Fibroblast of upper back skin (primary cell): ENCODE data around the gene FLNB.

ENCODE experiments used
- DNase-seq: peaks from one replicate; pipeline ENCODE4 v3.0.0-alpha.2; 2013

The FLNB gene

DNA sequence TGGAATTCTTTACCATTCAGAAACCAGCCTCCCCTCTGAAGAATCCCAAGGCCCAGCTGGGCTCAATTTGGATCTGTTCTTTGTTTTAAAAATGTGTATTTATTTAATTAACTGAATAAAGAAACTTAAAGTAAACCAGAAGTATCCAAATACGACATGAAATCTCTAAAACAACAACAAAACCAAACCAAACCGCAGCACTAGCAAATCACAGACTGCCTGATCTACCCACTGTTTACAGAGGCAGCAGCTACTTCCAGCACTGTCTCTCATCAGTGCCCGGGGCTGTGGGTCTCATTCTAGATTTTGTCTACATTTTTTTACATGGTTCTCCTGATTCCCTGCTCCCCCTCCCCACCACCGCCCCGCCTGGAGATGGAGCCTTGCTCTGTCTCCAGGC is 2.3 kb downstream of the FLNB start:
- no peak for DNase-seq

DNA sequence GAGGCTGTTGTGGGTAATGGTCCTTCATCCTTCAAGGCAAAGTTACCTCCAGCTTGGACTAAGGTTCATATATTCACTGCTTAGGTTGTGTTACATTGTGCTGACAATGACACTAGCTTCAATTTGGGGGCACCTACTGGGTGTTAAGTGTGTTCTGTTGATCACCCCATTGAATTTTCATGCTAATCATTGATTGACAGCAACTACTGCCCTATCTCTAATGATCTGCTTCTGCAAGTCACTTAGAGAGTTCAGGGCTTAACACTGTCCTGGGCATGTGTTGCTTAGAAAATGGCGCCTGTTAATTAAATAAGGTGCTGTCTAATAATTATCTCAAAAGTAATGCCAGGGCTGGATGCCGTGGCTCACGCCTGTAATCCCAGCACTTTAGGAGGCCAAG is 3.4 kb downstream of the FLNB start:
- DNase-seq: no peak

DNA sequence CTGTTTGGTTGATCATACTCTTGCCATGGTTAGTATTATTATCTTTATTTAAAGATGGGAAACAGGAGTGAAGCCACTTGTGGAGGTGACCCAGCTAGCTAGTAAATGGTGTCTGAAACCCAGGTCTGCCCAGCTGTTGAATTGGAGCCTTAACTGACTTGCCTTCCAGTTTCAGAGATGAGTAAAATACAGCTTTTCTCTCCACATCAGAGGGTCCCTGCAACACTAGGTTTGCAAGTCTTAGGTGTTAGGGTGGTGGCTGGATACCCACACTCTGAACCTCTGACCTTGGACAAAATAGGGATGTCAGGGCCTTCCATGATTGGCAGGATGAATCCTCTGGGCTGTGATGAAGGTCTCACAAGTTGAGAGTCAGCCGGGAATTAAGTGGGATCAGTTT is 4.1 kb downstream of the FLNB start:
- no peak for DNase-seq

DNA sequence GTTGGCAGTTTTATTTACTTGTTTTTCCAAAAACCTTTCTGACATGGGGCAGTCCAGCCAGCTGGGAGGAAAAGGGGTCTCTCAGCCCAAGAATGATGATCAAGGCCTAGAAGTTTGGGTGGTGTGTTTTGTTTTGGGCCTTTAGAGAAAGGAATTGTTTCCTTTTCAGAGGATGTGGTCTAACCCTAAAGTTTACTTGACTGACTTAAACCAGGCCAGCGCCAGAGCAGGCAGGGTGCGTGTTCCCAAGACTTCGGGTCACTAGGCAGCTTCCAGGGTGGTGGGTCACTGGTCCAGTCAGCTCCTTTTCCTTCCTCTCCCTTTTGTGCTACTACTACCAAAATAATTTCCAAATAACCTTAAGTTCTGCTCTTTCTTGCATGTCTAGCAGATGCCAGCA is 4.9 kb downstream of the FLNB start:
- no peak for DNase-seq

DNA sequence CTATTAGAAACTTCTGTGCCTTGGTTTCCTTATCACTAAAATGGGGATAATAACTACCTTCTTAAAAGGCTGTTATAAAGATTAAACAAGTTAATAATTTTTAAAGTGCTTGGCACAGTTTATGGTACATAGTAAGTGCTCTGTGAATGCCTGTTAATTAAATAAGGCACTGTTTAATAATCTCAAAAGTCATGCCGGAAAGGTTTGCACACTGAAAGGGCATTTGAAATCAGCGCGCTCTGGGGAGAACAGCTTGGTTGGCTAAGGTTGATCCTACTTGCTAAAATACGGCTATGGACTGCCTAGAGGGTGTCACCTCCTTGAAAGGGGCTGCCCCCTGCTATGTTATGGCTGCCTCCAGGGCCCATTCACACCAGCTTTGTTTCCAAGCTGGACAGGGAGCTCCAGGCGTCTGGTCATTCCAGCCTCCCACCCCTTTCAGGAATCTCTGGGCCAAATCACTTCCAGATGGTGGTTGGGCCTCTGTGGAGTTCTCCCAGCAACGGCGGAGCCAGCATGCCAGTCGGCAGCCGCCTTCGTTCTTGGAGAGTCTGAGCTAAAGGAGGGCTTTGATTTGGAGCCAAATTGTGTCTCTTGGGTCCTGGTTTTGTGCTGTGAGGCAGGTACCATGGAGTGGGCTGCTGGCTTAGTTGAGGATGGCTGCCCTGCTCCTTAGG is 5.9 kb downstream of the FLNB start:
- DNase-seq: peak; percentile 95

DNA sequence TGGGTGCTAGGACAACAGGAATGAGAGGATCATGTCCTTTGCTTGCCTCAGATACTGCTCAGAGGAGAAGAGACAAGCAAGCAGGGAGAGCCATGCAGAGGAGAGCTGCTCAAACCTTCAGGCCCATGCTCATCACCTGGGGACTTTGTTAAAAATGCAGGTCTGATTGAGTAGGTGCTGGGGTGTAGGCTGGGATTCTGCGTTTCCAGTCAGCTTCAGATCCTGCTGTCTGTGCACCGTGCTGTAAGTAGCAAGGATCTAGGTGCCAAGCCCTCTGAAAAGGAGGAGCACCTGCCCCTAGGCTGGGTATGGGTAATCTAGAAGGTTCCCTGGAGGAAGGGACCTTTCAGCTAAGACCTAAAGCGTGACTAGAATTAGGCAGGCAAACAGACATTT is 7.3 kb downstream of the FLNB start:
- DNase-seq: no peak

DNA sequence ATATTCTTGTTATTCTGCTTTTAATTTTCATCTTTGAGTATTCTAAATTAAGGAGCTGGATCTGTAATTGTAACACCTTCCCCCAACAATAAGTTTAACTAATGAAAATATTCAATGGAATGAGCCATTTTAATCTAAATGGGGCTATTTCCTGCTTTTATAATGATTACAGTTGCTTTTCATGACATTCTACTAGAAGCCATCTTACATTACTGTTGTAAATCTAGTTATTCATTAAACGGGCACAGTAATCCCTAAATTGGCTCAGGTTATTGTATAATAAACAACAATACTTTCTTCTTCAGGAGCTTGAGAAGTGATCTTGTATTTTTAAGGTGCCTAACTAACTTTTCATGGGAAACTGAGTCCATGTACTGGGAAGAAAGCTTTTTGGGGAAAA is 8.5 kb downstream of the FLNB start:
- no peak for DNase-seq

DNA sequence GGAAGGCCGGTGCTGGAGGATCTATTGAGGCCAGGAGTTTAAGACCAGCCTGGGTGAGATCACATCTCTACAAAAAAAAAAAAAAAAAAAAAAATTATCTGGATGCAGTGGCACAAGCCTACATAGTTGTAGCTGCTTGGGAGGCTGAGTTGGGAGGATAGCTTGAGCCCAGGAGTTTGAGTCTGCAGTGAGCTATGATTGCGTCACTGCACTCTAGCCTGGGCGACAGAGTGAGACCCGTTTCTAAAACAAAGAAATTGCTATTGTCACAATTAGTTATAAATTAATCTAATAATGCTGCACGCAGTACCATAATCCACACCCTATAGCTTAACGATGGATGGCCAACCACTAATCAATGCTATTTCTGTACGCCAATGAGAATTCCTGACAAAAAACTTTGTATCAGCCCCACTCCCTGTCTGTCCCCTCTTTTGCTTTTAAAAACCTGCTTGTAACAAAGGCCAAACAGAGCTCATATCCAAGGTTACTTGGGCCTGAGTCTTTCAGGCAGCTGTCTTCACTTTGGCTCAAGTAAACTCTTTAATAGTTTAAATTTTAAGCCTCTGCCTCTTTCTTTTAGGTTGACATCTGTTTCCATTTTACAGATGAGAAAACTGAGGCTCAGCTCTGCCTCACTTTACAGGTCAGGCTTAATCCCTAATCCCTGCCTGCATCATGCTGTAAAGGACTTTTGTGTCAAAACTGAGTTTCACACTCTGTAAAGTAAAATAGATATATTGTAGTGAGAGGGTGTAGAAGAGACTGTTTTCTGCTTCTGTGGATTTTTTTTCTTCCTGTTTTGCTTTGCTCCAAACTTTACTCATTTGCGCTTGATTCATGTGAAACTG is 10.9 kb downstream of the FLNB start:
- DNase-seq: no peak

DNA sequence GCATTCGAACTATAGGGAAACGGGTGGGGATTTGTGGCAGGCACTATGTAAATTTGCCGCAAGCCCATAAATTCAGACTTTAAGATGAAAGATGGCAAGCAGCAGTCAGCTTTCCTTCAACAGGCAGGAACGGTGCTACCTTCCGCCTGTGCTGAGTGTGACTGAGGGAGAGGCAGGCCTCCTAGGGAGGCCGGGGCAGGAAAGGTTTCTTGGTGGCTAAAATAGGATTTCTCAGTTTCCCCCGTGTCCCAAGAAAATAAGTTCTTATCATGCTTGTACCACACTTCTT is 12.5 kb downstream of the FLNB start:
- no peak for DNase-seq

DNA sequence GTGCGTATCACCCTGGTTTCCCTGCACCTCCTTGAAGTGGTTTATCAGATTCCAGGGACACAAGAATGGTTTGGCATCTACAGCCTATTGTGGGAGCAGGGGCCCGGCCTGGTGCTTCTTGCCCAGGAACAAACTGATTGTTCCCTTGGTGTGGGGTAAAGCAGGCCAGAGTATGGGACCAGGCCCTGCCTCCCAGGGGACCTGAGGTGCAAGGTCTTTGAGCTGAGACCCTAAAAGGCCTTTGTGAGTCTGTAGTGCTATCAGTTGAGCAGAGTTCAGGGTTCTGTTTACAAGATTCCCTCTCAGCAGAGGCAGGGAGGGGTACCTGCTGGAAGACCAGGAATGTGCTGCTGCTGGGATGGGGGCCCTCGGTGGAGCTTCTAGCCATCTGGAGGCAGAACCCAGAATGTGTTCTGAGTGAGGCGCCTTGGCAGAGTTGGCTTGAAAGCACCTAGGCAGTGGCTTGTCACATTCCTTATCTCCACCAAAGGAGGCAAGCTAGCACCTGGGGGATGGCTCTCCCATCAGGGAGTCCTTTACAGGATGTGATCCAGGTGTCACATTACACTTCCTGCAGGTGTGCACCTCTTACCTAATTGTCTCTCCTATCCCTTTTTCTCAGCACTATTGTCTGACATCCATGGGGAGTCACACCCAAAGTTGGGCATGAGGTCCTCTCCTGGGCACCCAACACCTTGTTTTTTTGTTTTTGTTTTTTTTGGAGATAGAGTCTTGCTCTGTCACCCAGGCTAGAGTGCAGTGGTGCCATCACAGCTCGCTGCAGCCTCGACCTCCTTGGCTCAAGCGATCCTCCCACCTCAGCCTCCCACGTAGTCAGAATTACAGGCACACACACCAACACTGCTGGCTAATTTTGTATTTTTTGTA is 13.1 kb downstream of the FLNB start:
- no peak for DNase-seq

DNA sequence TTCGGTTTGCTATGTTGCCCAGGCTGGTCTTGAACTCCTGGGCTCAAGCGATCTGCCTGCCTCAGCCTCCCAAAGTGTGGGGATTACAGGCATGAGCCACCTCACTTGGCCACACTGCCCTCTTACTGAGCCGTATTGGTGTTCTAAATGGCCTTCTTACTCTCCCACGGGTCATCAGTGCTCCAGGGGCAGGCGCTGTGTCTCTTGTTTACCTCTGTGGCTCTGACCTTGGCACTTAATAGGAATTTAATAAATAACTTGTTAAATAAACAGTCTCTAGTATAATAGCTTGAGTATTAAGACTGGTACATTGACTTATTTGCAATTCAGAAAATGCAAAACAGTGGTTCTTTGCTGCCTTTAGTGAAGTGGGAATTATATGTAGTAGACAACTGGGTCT is 13.7 kb downstream of the FLNB start:
- no peak for DNase-seq

DNA sequence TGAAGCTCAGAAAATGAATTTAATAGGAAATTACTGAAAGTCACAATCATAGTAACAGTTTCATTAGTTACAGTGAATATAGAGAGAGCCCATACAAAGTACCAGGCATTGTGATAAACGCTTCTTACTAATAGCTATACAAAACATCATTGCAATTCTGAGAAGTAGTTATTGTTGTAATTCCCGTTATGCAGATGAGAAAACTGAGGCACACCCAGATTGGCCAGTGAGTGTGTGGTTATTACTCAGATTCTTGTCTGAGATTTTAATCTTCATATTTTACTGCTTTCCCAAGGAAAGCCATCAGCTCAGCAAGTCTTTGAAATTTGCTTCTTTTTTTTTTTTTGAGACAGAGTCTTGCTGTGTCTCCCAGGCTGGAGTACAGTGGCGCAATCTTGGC is 14.3 kb downstream of the FLNB start:
- no peak for DNase-seq

DNA sequence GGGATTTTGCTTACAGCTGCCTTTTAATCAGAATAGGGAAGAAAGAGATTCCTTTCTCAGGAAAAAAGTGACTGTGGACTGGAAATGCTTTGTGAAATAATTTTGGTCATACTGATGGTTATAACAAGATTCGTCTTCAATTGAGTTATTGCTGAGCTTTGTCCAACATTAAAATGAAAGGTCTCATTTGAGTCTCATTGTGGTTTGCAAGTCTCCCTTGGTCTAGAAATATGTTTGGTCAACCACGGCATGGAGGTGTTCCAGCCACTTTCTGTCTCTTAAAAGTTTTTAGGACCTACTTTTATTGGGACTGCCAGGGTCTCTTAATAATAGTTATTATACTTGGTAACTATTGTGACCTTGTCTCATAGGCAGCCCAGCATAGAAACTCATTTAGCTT is 15.3 kb downstream of the FLNB start:
- DNase-seq: peak; percentile 55

DNA sequence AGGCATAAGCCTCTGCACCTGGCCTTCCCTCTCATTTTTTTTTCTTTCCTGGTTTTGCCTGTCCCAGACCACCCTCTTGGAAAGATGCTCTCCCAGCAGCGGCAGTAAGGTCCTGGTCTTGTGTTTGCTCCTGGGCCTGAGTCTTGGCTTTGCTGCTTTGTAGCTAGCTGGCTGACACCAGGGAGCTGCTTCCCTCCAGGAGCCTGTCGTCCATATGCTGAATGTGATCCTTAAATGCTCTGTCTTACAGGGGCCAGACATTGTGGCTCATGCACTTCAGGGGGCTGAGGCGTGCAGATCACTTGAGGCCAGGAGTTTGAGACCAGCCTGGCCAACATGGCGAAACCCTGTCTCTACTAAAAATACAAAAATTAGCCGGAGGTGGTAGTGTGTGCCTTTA is 17.2 kb downstream of the FLNB start:
- no peak for DNase-seq

DNA sequence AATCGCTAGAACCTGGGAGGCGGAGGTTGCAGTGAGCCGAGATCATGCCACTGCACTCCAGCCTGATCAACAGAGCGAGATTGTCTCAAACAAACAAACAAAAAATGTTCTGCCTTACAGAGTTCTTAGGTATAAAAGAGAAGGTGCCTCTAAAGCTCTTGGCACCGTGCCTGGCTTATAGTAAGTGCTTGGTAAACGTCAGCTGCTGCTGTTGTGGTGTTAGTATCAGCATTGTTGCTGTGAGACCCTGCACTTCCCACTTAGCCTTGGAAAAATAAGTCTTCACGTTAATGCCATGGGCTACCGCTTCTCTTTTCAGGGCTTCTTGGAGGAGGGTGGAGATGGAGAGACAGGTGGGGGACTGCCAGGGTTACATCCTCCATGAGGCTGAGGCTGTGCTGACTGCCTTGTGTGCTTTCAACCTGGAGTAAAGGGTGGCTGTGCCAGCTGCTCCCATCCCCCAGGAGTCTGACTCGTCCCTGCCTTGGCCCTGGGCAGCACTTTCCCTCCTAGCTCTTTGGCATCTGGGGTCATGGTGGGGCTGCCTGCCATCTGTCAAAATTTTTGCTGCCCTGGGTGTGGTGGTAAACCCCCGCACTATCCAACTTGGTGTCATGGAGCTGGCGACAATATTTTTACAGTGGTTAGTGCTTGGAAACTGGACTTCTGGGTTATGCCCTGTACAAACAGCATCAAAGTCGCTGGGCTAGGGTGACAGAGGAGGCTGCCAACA is 17.8 kb downstream of the FLNB start:
- DNase-seq: no peak

DNA sequence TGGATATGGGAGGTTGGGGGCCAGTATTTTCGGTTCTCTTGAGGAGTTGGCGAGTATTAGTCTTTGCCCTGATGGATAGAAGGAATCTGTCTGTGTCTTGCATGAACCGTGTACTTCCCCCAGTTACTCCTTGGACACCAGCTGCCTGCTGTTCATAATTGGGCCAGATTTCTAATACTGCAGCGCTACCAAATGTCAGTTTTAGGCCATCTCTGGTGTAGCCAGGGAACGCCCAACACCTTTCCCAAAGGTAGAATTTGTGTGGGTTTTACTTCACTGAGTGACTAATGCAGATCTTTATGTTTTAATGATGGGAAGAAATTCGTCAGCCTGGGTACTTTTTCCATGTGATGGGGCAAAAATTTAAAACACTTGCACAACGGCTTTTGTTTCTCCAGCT is 18.4 kb downstream of the FLNB start:
- DNase-seq: no peak

DNA sequence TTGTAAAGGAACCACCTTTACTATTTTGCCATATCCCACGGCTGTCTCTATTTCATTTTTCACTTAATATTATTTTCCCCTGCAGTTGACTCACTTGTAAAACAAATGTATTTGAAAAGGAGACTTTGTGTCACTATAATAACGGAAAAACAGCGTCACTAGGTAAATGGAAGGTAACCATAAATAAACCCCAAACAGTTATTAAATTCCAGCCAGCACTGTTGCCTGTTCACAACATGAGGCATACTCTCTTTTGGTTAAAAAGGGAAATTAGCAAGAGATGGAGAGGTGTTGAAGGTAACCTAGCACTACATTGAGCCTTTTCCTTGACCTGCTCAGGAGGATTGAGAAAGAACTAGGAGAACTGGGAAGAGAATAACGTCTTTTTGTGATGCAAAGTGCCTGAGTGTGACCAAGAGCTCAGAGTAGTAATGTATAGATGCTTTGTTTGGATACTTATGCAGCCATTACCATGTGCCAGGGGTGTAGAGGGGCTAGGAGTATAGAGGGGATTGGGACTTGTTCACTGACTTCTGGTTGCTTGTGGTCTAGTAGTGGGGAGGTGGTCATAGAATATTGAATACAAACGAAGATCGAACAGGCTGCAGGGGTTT is 19.6 kb downstream of the FLNB start:
- DNase-seq: no peak

DNA sequence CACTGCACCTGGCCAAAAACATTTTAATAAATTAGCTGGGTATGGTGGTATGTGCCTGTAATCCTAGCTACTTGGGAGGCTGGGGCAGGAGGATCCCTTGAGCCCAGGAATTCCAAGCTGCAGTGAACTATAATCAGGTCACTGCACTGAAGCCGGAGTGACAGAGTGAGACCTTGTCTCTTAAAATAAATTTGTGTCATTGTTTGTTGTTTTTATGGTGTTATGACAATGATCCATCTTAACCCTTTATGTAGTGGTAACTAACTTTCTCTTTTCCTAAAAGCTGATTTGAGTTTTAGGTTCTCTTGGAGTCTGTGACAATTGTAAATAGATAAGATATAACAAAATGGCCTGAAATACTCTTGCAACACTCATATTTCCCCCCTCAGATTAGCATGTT is 20.7 kb downstream of the FLNB start:
- no peak for DNase-seq

DNA sequence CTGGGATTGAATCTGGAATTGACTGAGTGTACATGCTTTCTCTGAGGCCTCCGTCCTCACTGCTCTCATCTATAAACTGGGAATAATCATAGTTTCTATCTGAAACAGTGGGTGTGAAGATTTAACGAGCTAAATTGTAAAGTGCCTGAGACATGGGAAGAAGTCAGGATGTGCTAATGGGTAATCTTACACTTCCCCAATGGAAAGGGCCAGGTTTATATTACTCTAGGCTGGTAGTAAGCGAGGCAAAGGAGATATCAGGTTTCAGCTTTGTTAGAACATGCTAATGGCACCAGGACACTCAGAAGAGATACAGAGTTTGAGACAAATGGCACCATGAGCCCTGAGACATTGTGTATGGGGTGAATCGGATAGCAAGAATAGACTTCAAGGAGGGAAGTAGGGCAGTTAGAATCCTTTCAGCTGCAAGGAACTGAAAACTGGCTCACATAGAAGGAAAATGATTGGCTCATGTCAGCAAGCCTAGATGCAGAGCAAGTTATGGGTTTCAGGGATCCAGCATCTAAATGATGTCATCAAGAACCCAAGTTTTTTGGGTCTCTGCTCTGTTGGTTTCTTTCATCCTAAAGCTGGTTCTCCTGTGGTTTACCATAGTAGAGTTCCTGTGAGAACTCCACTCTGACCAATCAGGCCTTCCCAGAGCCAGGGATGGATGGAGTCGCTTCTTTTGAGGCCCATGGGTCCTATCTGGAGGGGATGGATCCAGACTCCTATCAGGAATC is 21.8 kb downstream of the FLNB start:
- DNase-seq: no peak

DNA sequence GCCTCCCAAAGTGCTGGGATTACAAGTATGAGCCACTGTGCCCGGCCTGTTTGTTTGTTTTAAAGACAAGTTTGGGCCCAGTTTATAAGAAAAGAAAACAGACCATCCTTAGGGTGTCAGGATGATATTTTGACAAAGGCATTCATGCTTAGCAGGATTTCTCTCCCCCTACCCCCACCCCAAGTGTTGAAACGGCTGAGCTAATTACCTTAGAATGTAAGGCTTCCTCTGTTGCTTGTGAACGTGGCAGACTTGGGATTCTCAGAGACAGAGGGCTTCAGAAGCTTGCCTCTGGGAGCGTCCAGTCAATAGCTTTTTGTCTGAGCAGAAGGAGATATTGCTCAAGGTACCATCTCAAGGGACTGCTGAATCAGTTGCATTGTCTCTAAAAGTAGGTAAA is 24.0 kb downstream of the FLNB start:
- DNase-seq: peak; percentile 70

DNA sequence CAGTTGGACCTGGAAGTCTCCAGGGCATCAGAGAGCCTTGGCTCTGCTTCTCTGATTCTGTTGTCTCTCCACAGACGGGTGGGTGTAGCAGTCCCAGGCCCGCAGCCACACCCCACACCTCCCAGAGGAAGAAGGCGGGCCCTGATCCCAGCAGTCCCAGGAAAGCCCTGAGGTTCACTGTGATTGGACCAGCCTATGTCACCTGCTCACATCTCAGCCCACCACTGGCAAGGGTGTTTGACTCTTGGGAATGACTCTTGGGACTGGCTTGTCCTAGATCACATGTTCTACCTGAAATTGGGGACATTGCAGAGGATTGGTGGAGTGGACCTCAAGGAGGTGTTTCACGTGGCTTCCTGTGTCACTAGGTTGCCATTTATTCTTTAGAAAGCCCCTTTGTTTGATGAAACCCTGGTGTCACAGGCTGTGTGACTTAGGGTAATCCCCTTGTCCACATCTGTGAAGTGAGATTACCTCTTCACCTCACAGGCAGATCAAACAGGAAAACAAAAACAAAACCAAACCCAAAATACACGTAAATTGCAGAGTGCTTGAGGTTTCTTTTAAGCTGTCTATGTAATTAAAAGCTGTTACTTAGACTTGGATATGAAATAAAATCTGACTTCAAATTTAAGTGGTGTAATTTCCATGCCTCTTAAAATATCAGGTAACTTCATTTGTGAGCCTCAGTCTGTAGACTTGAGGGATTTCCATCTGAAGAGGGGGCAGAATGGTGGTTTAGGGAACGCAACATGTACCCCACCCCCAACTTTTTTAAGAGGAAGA is 26.7 kb downstream of the FLNB start:
- no peak for DNase-seq
